ENCODE data around the gene PRR23E. TPM values are rescaled to one million over a fixed set of nuclear protein-coding genes. Genes with fewer than 3 reads are reported as not detected.

Gene PRR23E
- total and polyA plus RNA-seq, 4 donors: not detected

- intact Hi-C loops (cut with DNase I): no loop called here
- DNase-seq: no peak
Measured at GRCh38 chr3:127214975-127215374, 22.0 kb downstream of the PRR23E start.

GRCh38 chr3:127215714-127216414 is 22.9 kb downstream of the PRR23E start:
- intact Hi-C loops (cut with DNase I): no loop called here
- DNase-seq (no peak), ATAC-seq (ENCODE audit: low FRiP score) (no peak)
- Histone ChIP-seq H3K27ac (ENCODE audit: low read depth in 1 of 2, low read length in 2 of 2) (no peak overlapping the region), H3K27me3 (ENCODE audit: control insufficient read depth in 1 of 2, insufficient read depth in 2 of 2, low read length in 1 of 2) (no peaks in the 10 kb centered on the region), H3K9me3 (ENCODE audit: control insufficient read depth, low read length) (no peaks in the 10 kb centered on the region), H3K4me3 (ENCODE audit: low read length in 2 of 2) (no peak overlapping the region), H3K4me1 (ENCODE audit: control insufficient read depth in 1 of 2, insufficient read depth in 2 of 2, low read length in 2 of 2) (no peaks in the 10 kb centered on the region), H3K36me3 (ENCODE audit: control insufficient read depth in 1 of 2, insufficient read depth in 2 of 2, low read length in 1 of 2) (no peaks in the 10 kb centered on the region)
- WGBS, 2 donors: 42 to 49% methylated on average over 8 of the region's 8 CpGs

More at GRCh38 chr3:127214975-127215374, 22.0 kb downstream of the PRR23E start:
- H3K9me3 ChIP-seq (ENCODE audit: control insufficient read depth, low read length): no peaks in the 10 kb centered on the region
- no peak overlapping the region for H3K27ac ChIP-seq (ENCODE audit: low read depth in 1 of 2, low read length in 2 of 2)
- H3K27me3 ChIP-seq (ENCODE audit: control insufficient read depth in 1 of 2, insufficient read depth in 2 of 2, low read length in 1 of 2): no peaks in the 10 kb centered on the region
- WGBS, 2 donors: 43 to 47% methylated on average over 3 of the region's 3 CpGs
- no peak for ATAC-seq (ENCODE audit: low FRiP score)
- H3K4me1 ChIP-seq (ENCODE audit: control insufficient read depth in 1 of 2, insufficient read depth in 2 of 2, low read length in 2 of 2): no peaks in the 10 kb centered on the region
- no peak overlapping the region for H3K4me3 ChIP-seq (ENCODE audit: low read length in 2 of 2)
- H3K36me3 ChIP-seq (ENCODE audit: control insufficient read depth in 1 of 2, insufficient read depth in 2 of 2, low read length in 1 of 2): no peaks in the 10 kb centered on the region

- 77 to 82% methylated on average over 16 of the region's 16 CpGs for WGBS, 2 donors
- no peak for ATAC-seq (ENCODE audit: low FRiP score)
- H3K27ac ChIP-seq (ENCODE audit: low read depth in 1 of 2, low read length in 2 of 2): no peak overlapping the region
- intact Hi-C loops (cut with DNase I): no loop called here
- H3K27me3 ChIP-seq (ENCODE audit: control insufficient read depth in 1 of 2, insufficient read depth in 2 of 2, low read length in 1 of 2): no peaks in the 10 kb centered on the region
- no peak overlapping the region for H3K4me3 ChIP-seq (ENCODE audit: low read length in 2 of 2)
- H3K4me1 ChIP-seq (ENCODE audit: control insufficient read depth in 1 of 2, insufficient read depth in 2 of 2, low read length in 2 of 2): no peaks in the 10 kb centered on the region
- no peaks in the 10 kb centered on the region for H3K36me3 ChIP-seq (ENCODE audit: control insufficient read depth in 1 of 2, insufficient read depth in 2 of 2, low read length in 1 of 2)
- DNase-seq: no peak
- no peaks in the 10 kb centered on the region for H3K9me3 ChIP-seq (ENCODE audit: control insufficient read depth, low read length)
Measured at GRCh38 chr3:127216415-127217261, 23.7 kb downstream of the PRR23E start.

- H3K27me3 ChIP-seq (ENCODE audit: control insufficient read depth in 1 of 2, insufficient read depth in 2 of 2, low read length in 1 of 2): no peaks in the 10 kb centered on the region
- H3K4me3 ChIP-seq (ENCODE audit: low read length in 2 of 2): no peak overlapping the region
- intact Hi-C loops (cut with DNase I): no loop called here
- 51% methylated on average over 9 of the region's 9 CpGs for WGBS, 2 donors
- ATAC-seq (ENCODE audit: low FRiP score) (no peak), DNase-seq (no peak)
- H3K9me3 ChIP-seq (ENCODE audit: control insufficient read depth, low read length): no peaks in the 10 kb centered on the region
- H3K4me1 ChIP-seq (ENCODE audit: control insufficient read depth in 1 of 2, insufficient read depth in 2 of 2, low read length in 2 of 2): no peaks in the 10 kb centered on the region
- H3K27ac ChIP-seq (ENCODE audit: low read depth in 1 of 2, low read length in 2 of 2): no peak overlapping the region
- no peaks in the 10 kb centered on the region for H3K36me3 ChIP-seq (ENCODE audit: control insufficient read depth in 1 of 2, insufficient read depth in 2 of 2, low read length in 1 of 2)
Measured at GRCh38 chr3:127217596-127218453, 24.9 kb downstream of the PRR23E start.

GRCh38 chr3:127218454-127218922 is 25.6 kb downstream of the PRR23E start:
- Histone ChIP-seq H3K4me3 (ENCODE audit: low read length in 2 of 2) (no peak overlapping the region), H3K36me3 (ENCODE audit: control insufficient read depth in 1 of 2, insufficient read depth in 2 of 2, low read length in 1 of 2) (no peaks in the 10 kb centered on the region), H3K4me1 (ENCODE audit: control insufficient read depth in 1 of 2, insufficient read depth in 2 of 2, low read length in 2 of 2) (no peaks in the 10 kb centered on the region), H3K27me3 (ENCODE audit: control insufficient read depth in 1 of 2, insufficient read depth in 2 of 2, low read length in 1 of 2) (no peaks in the 10 kb centered on the region), H3K9me3 (ENCODE audit: control insufficient read depth, low read length) (no peaks in the 10 kb centered on the region), H3K27ac (ENCODE audit: low read depth in 1 of 2, low read length in 2 of 2) (no peak overlapping the region)
- no peak for DNase-seq
- ATAC-seq (ENCODE audit: low FRiP score): no peak
- 74 to 79% methylated on average over 13 of the region's 13 CpGs for whole genome bisulfite sequencing, 2 donors
- intact Hi-C loops (cut with DNase I): no loop called here

- Histone ChIP-seq H3K4me3 (ENCODE audit: low read length in 2 of 2) (no peak overlapping the region), H3K9me3 (ENCODE audit: control insufficient read depth, low read length) (peaks cover 2% of the 10 kb centered on the region), H3K27me3 (ENCODE audit: control insufficient read depth in 1 of 2, insufficient read depth in 2 of 2, low read length in 1 of 2) (peaks cover 0 to 2% of the 10 kb centered on the region in 2 donors), H3K4me1 (ENCODE audit: control insufficient read depth in 1 of 2, insufficient read depth in 2 of 2, low read length in 2 of 2) (no peaks in the 10 kb centered on the region), H3K36me3 (ENCODE audit: control insufficient read depth in 1 of 2, insufficient read depth in 2 of 2, low read length in 1 of 2) (no peaks in the 10 kb centered on the region), H3K27ac (ENCODE audit: low read depth in 1 of 2, low read length in 2 of 2) (no peak overlapping the region)
- no peak for ATAC-seq (ENCODE audit: low FRiP score)
- no peak for DNase-seq
- intact Hi-C loops (cut with DNase I): no loop called here
- 17 to 24% methylated on average over 9 of the region's 9 CpGs for WGBS, 2 donors
Measured at GRCh38 chr3:127220497-127220896, 27.6 kb downstream of the PRR23E start.

GRCh38 chr3:127221037-127221436 is 28.1 kb downstream of the PRR23E start:
- Histone ChIP-seq H3K9me3 (ENCODE audit: control insufficient read depth, low read length) (peaks cover 2% of the 10 kb centered on the region), H3K27ac (ENCODE audit: low read depth in 1 of 2, low read length in 2 of 2) (no peak overlapping the region), H3K4me1 (ENCODE audit: control insufficient read depth in 1 of 2, insufficient read depth in 2 of 2, low read length in 2 of 2) (no peaks in the 10 kb centered on the region), H3K4me3 (ENCODE audit: low read length in 2 of 2) (no peak overlapping the region), H3K36me3 (ENCODE audit: control insufficient read depth in 1 of 2, insufficient read depth in 2 of 2, low read length in 1 of 2) (no peaks in the 10 kb centered on the region), H3K27me3 (ENCODE audit: control insufficient read depth in 1 of 2, insufficient read depth in 2 of 2, low read length in 1 of 2) (peaks cover 0 to 2% of the 10 kb centered on the region in 2 donors)
- intact Hi-C loops (cut with DNase I): no loop called here
- 46 to 63% methylated on average over 4 of the region's 4 CpGs for WGBS, 2 donors
- ATAC-seq (ENCODE audit: low FRiP score) (no peak), DNase-seq (no peak)

- DNase-seq: no peak
- intact Hi-C loops (cut with DNase I): no loop called here
- H3K36me3 ChIP-seq (ENCODE audit: control insufficient read depth in 1 of 2, insufficient read depth in 2 of 2, low read length in 1 of 2): no peaks in the 10 kb centered on the region
- H3K4me3 ChIP-seq (ENCODE audit: low read length in 2 of 2): no peak overlapping the region
- no peaks in the 10 kb centered on the region for H3K4me1 ChIP-seq (ENCODE audit: control insufficient read depth in 1 of 2, insufficient read depth in 2 of 2, low read length in 2 of 2)
- WGBS, 2 donors: 79 to 80% methylated on average over 10 of the region's 10 CpGs
- H3K27ac ChIP-seq (ENCODE audit: low read depth in 1 of 2, low read length in 2 of 2): no peak overlapping the region
- ATAC-seq (ENCODE audit: low FRiP score): no peak
- peaks cover 2% of the 10 kb centered on the region for H3K9me3 ChIP-seq (ENCODE audit: control insufficient read depth, low read length)
- peaks cover 0 to 2% of the 10 kb centered on the region in 2 donors for H3K27me3 ChIP-seq (ENCODE audit: control insufficient read depth in 1 of 2, insufficient read depth in 2 of 2, low read length in 1 of 2)
Measured at GRCh38 chr3:127221446-127222035, 28.6 kb downstream of the PRR23E start.

All from aorta (tissue), 5 donors.